H1 (cell line): ENCODE data around the gene PPP1R1C. TPM values are rescaled to one million over a fixed set of nuclear protein-coding genes. Genes with fewer than 3 reads are reported as not detected.

ENCODE experiments used
- CTCF ChIA-PET: fragments of 300-600 bp; sonication (Branson Sonifier 250); formaldehyde crosslinking; loops from one replicate; lab custom pipeline; 2021; ENCODE audit not compliant: partially characterized antibody; lab: Charles Lee
- POLR2A ChIA-PET: fragments of 300-600 bp; sonication (Branson Sonifier 250); formaldehyde crosslinking; loops from one replicate; lab custom pipeline; 2021; ENCODE audit warnings: inconsistent platforms; ENCODE audit not compliant: partially characterized antibody; lab: Charles Lee
- DNase-seq, 2 experiments: peaks; one replicate each; pipeline versions ENCODE4 v3.0.0 to v3.0.0-alpha.2; 2010 to 2022; ENCODE audit warnings: low spot score in 2 of 2, low read depth in 1 of 2, mixed read lengths in 1 of 2
- FAIRE-seq: peaks from 2 replicates; lab custom pipeline; 2011; peaks lifted over from hg19 to GRCh38; lab: Jason Lieb, UNC
- H2AFZ ChIP-seq: 2 replicates; pipeline ENCODE4 v1.8.1; 2012; ENCODE audit warnings: low read length, inconsistent platforms
- H2AK5ac ChIP-seq: 2 replicates; pipeline ENCODE4 v1.6.1; 2013; ENCODE audit warnings: low read depth, low read length
- H2BK120ac ChIP-seq: replicated peaks from 2 replicates; pipeline ENCODE3; 2013; ENCODE audit warnings: low read depth, low read length, inconsistent platforms
- H2BK12ac ChIP-seq: 2 replicates; pipeline ENCODE4 v1.6.1; 2013; ENCODE audit warnings: low read depth, low read length
- H2BK15ac ChIP-seq: 2 replicates; pipeline ENCODE4 v1.6.1; 2013; ENCODE audit warnings: low read length
- H2BK20ac ChIP-seq: 2 replicates; pipeline ENCODE4 v1.6.1; 2013; ENCODE audit warnings: low read length
- H2BK5ac ChIP-seq: 2 replicates; pipeline ENCODE4 v1.6.1; 2013; ENCODE audit warnings: low read depth, low read length
- H3K14ac ChIP-seq: 2 replicates; pipeline ENCODE4 v1.6.1; 2013; ENCODE audit warnings: inconsistent platforms; ENCODE audit not compliant: insufficient read length
- H3K18ac ChIP-seq: 2 replicates; pipeline ENCODE4 v1.6.1; 2013; ENCODE audit warnings: low read length; ENCODE audit errors: extremely low read depth
- H3K23ac ChIP-seq: 2 replicates; pipeline ENCODE4 v1.6.1; 2013; ENCODE audit warnings: inconsistent platforms; ENCODE audit not compliant: insufficient read length
- H3K23me2 ChIP-seq: 2 replicates; pipeline ENCODE4 v1.6.1; 2013; ENCODE audit warnings: low read depth, low read length
- H3K27ac ChIP-seq: 2 replicates; pipeline ENCODE4 v1.6.1; 2011; ENCODE audit warnings: low read depth, low read length, inconsistent platforms
- H3K27me3 ChIP-seq, 4 experiments: replicated peaks in 1 of 4; 1 replicate in 1 of 4; 2 replicates in 3 of 4; pipeline versions ENCODE4 v1.6.1 to v1.8.1; 2011 to 2013; ENCODE audit warnings: low read length in 3 of 4, mild to moderate bottlenecking in 3 of 4, inconsistent platforms in 2 of 4, mixed read lengths in 2 of 4, moderate library complexity in 1 of 4; ENCODE audit not compliant: control insufficient read depth in 3 of 4, insufficient read depth in 3 of 4; ENCODE audit errors: extremely low read depth in 1 of 4
- H3K36me3 ChIP-seq, 4 experiments: 2 replicates each; pipeline versions ENCODE4 v1.6.1 to v1.8.1; 2011 to 2013; ENCODE audit warnings: mild to moderate bottlenecking in 4 of 4, low read length in 3 of 4, moderate library complexity in 2 of 4, control low read depth in 1 of 4, inconsistent platforms in 1 of 4; ENCODE audit not compliant: insufficient read depth in 4 of 4, control insufficient read depth in 2 of 4
- H3K4ac ChIP-seq: replicated peaks from 2 replicates; pipeline ENCODE3; 2013; ENCODE audit warnings: low read length, low read depth, mixed read lengths, inconsistent platforms; ENCODE audit not compliant: insufficient read length
- H3K4me1 ChIP-seq, 4 experiments: replicated peaks in 1 of 4; 1 replicate in 1 of 4; 2 replicates in 3 of 4; pipeline versions ENCODE4 v1.6.1 to v1.8.1; 2011 to 2013; ENCODE audit warnings: low read length in 3 of 4, inconsistent platforms in 2 of 4, mixed read lengths in 1 of 4; ENCODE audit not compliant: insufficient read depth in 4 of 4, control insufficient read depth in 3 of 4
- H3K4me2 ChIP-seq, 2 experiments: 2 replicates each; pipeline versions ENCODE4 v1.6.1 to v1.8.1; 2011 to 2013; ENCODE audit warnings: low read depth in 2 of 2, low read length in 2 of 2, control low read depth in 1 of 2, inconsistent platforms in 1 of 2, mild to moderate bottlenecking in 1 of 2; ENCODE audit not compliant: insufficient read depth in 1 of 2
- H3K4me3 ChIP-seq, 4 experiments: fragments of 200-600, 300-600 bp in 1 of 4; sonication (generic), shearing (Covaris generic), sonication (Bioruptor Twin) in 1 of 4; 2 replicates each; pipeline versions ENCODE4 v1.5.1 to v1.8.1; 2011 to 2016; ENCODE audit warnings: low read length in 4 of 4, low read depth in 3 of 4, control low read depth in 2 of 4, inconsistent platforms in 2 of 4, mild to moderate bottlenecking in 2 of 4, mixed read lengths in 1 of 4, moderate library complexity in 1 of 4; ENCODE audit not compliant: insufficient read depth in 2 of 4; ENCODE audit errors: extremely low read depth in 1 of 4
- H3K56ac ChIP-seq: replicated peaks from 2 replicates; pipeline ENCODE3; 2013; ENCODE audit warnings: low read depth, mild to moderate bottlenecking, mixed read lengths, low read length, inconsistent platforms; ENCODE audit not compliant: insufficient read length
- H3K79me1 ChIP-seq: 2 replicates; pipeline ENCODE4 v1.6.1; 2013; ENCODE audit warnings: low read depth, low read length, control low read depth
- H3K79me2 ChIP-seq, 2 experiments: 2 replicates each; pipeline versions ENCODE4 v1.6.1 to v1.8.1; 2012 to 2013; ENCODE audit warnings: low read length in 2 of 2, mild to moderate bottlenecking in 2 of 2, inconsistent platforms in 1 of 2; ENCODE audit not compliant: insufficient read depth in 2 of 2, control insufficient read depth in 1 of 2
- H3K9ac ChIP-seq, 4 experiments: replicated peaks in 1 of 4; 1 replicate in 1 of 4; 2 replicates in 3 of 4; pipeline versions ENCODE4 v1.6.1 to v1.8.1; 2011 to 2013; ENCODE audit warnings: low read depth in 3 of 4, low read length in 3 of 4, control low read depth in 2 of 4, mild to moderate bottlenecking in 2 of 4, moderate library complexity in 2 of 4, inconsistent platforms in 1 of 4; ENCODE audit errors: extremely low read depth in 1 of 4
- H3K9me3 ChIP-seq, 2 experiments: 2 replicates each; pipeline versions ENCODE4 v1.6.1 to v1.8.1; 2012 to 2013; ENCODE audit warnings: mild to moderate bottlenecking in 2 of 2, moderate library complexity in 2 of 2, control low read depth in 1 of 2, inconsistent platforms in 1 of 2, low read depth in 1 of 2, low read length in 1 of 2, mixed read lengths in 1 of 2; ENCODE audit not compliant: insufficient read depth in 2 of 2
- H4K20me1 ChIP-seq, 2 experiments: replicated peaks in 1 of 2; 2 replicates each; pipeline versions ENCODE3 to v1.8.1; 2011 to 2013; ENCODE audit warnings: inconsistent platforms in 2 of 2, low read length in 2 of 2, mild to moderate bottlenecking in 1 of 2; ENCODE audit not compliant: insufficient read depth in 2 of 2, control insufficient read depth in 1 of 2
- H4K5ac ChIP-seq: 2 replicates; pipeline ENCODE4 v1.6.1; 2013; ENCODE audit warnings: low read length, low read depth, mixed read lengths, inconsistent platforms; ENCODE audit not compliant: insufficient read length
- H4K8ac ChIP-seq: 2 replicates; pipeline ENCODE4 v1.8.0; 2013; ENCODE audit warnings: mild to moderate bottlenecking, moderate library complexity, low read length, inconsistent platforms; ENCODE audit not compliant: insufficient read depth; ENCODE audit errors: extremely low read depth
- H4K91ac ChIP-seq: replicated peaks from 2 replicates; pipeline ENCODE3; 2013; ENCODE audit warnings: low read length, mixed read lengths, inconsistent platforms; ENCODE audit not compliant: insufficient read length
- ASH2L ChIP-seq: fragments of 200-600, 300-600 bp; sonication (generic); IDR thresholded peaks from one replicate; pipeline ENCODE4 v1.7.1; 2017; ENCODE audit warnings: low read length
- BACH1 ChIP-seq: IDR thresholded peaks from 2 replicates; pipeline ENCODE4 v1.6.1; 2012; ENCODE audit warnings: low read length, improper control_type of control experiment
- CEBPB ChIP-seq: IDR thresholded peaks from 2 replicates; pipeline ENCODE4 v1.6.1; 2012; ENCODE audit warnings: low read depth, low read length
- CHD1 ChIP-seq: IDR thresholded peaks from 2 replicates; pipeline ENCODE4 v1.6.1; 2012; ENCODE audit warnings: low read depth, low read length, improper control_type of control experiment
- CTBP2 ChIP-seq: IDR thresholded peaks from 2 replicates; pipeline ENCODE4 v1.7.0; 2011; ENCODE audit warnings: borderline replicate concordance, mild to moderate bottlenecking, moderate library complexity, mixed read lengths, low read length; ENCODE audit not compliant: insufficient read depth, insufficient read length
- KDM1A ChIP-seq: fragments of 200-600, 300-600 bp; sonication (generic); IDR thresholded peaks from 2 replicates; pipeline ENCODE4 v1.7.1; 2016; ENCODE audit warnings: mild to moderate bottlenecking, low read length, borderline replicate concordance
- SIRT6 ChIP-seq: IDR thresholded peaks from one replicate; pipeline ENCODE4 v1.7.1; 2012; ENCODE audit warnings: low read length, inconsistent platforms
- SP1 ChIP-seq: IDR thresholded peaks from 2 replicates; pipeline ENCODE4 v1.6.1; 2011; ENCODE audit warnings: low read depth, low read length
- TAF1 ChIP-seq: IDR thresholded peaks from 2 replicates; pipeline ENCODE4 v1.6.1; 2011; ENCODE audit warnings: mild to moderate bottlenecking, low read depth, low read length
- ZNF274 ChIP-seq: IDR thresholded peaks from 2 replicates; pipeline ENCODE4 v1.7.0; 2012; ENCODE audit warnings: low read length, borderline replicate concordance; ENCODE audit errors: extremely low read depth
- WGBS, 2 experiments: shearing (Covaris generic) in 1 of 2; methylation state at CpG; one replicate each; pipeline versions ENCODE4 v1.1.6 to v1.1.7; 2013 to 2015; ENCODE audit warnings: low lambda C conversion rate in 2 of 2, mixed read lengths in 2 of 2, inconsistent platforms in 1 of 2, low coverage in 1 of 2, missing lambda C conversion rate in 1 of 2; ENCODE audit not compliant: insufficient replicate concordance in 2 of 2, insufficient coverage in 1 of 2, insufficient read length in 1 of 2; ENCODE audit errors: extremely low coverage in 1 of 2, missing lambda C conversion rate in 1 of 2; 5-methylcytosine and 5-hydroxymethylcytosine counted together
- polyA plus RNA-seq, 7 experiments: library from polyadenylated mRNA; depleted of rRNA in 3 of 7; stranded (reverse) in 5 of 7; unstranded in 2 of 7; fragments of >200 nt in 5 of 7; fragments of 200-250 nt in 2 of 7; gene quantifications; 1 replicate in 5 of 7; 2 replicates in 1 of 7; 4 replicates in 1 of 7; pipeline versions ENCODE4 v1.2.1 to v1.2.3, GENCODE V29; 2011 to 2013; ENCODE audit warnings: missing spikeins in 2 of 7, mixed read lengths in 2 of 7
- total RNA-seq: library from RNA; stranded (reverse); fragmentation: NEBNext Ultra II Directional; extraction: Animal tissue kit (Norgen Biotek cat#: 25700); gene quantifications from 2 replicates; pipeline ENCODE4 v1.2.1, GENCODE V29; 2021

Gene PPP1R1C
- total and polyA plus RNA-seq, 2 of the 8 experiments (the other 6 are each of a cell fraction or from before 2014, with no cell fraction given), result 1.3 to 5.3 TPM

DNA sequence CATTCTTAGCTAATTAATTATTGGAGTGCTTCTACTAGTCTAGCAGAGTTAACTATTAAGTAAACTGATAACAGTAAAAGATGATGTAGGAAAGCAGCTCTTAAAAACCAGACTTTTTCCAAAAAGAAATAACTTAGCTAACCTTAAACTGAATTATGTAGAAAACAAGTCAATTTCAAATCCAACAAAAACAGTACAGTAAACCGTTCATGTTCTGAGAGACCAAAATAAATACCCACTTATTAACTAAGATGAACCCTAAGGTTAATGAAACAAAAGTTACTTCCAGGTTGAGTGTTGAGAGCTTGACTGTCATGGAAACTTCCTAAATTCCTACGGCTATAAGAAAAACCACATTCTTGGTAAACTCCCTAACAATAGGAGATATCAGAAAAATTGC lies 181.2 kb downstream of the PPP1R1C start:
- H3K23ac ChIP-seq, result no peak overlapping the region
- H3K4me3 ChIP-seq, result no peak overlapping the region
- H3K14ac ChIP-seq, result no peak overlapping the region
- no peak for DNase-seq
- no peak overlapping the region for H3K18ac ChIP-seq
- H3K4ac ChIP-seq, result no peak overlapping the region
- TF ChIP-seq KDM1A (no peak), CHD1 (no peak), BACH1 (no peak), ASH2L (no peak), SIRT6 (no peak), CTBP2 (no peak), TAF1 (no peak), ZNF274 (no peak), CEBPB (no peak), SP1 (no peak)
- H2AK5ac ChIP-seq, result no peak overlapping the region
- no peaks in the 10 kb centered on the region for H3K36me3 ChIP-seq
- no peak overlapping the region for H2BK5ac ChIP-seq
- POLR2A ChIA-PET, result no interaction called here
- H4K8ac ChIP-seq, result no peak overlapping the region
- no peaks in the 10 kb centered on the region for H3K23me2 ChIP-seq
- H4K91ac ChIP-seq, result no peak overlapping the region
- H3K9ac ChIP-seq, result no peak overlapping the region
- no peak overlapping the region for H2BK120ac ChIP-seq
- H2BK12ac ChIP-seq, result no peak overlapping the region
- no peaks in the 10 kb centered on the region for H3K4me1 ChIP-seq
- H2BK15ac ChIP-seq, result no peak overlapping the region
- CTCF ChIA-PET, result interaction anchor here (0.8 to 1.8 kb wide), 3 partner anchors 244 to 500 kb away, joined by 3 to 5 read pairs (median 4); no protein-coding TSS in a partner anchor
- no peaks in the 10 kb centered on the region for H4K20me1 ChIP-seq
- H3K56ac ChIP-seq, result no peak overlapping the region
- H3K27me3 ChIP-seq, result no peaks in the 10 kb centered on the region
- H3K79me2 ChIP-seq, result no peaks in the 10 kb centered on the region
- no peak overlapping the region for H2BK20ac ChIP-seq
- FAIRE-seq, result no peak
- no peak overlapping the region for H4K5ac ChIP-seq
- 93% methylated on average over 2 of the region's 2 CpGs; no CpG with 5 or more reads in 1 of the 2 experiments for WGBS, 2 experiments
- H2AFZ ChIP-seq, result no peak overlapping the region
- H3K9me3 ChIP-seq, result no peaks in the 10 kb centered on the region
- no peaks in the 10 kb centered on the region for H3K79me1 ChIP-seq
- no peak overlapping the region for H3K4me2 ChIP-seq
- no peak overlapping the region for H3K27ac ChIP-seq
